Measurements from ENCODE around the gene S100A14. TPM values are rescaled to one million over a fixed set of nuclear protein-coding genes. Genes with fewer than 3 reads are reported as not detected.

Gene S100A14
- total RNA-seq, 1 experiment from 2014 or later: 252 TPM

DNA sequence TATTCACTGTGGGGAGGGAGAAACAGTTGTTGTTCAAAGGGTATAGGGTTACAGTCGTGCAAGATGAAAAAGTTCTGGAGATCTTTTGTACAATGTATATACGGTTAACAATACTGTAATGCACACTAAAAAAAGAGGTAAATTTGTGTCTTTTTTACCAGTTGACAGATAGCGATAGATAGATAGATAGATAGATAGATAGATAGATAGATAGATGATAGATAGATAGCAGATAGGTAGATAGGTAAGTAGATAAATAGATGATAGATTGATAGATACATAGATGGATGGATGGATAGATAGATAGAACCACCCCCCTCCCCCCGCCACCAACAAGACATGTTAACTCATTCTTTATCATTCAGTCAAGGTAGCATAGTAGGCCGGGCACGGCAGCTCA lies 13.4 kb downstream of the S100A14 start:
- intact Hi-C loops (cut with micrococcal nuclease): no loop called here
- H3K9ac ChIP-seq (ENCODE audit: low read length): no peak overlapping the region
- no peak overlapping the region for H2AFZ ChIP-seq (ENCODE audit: low read depth, low read length, poor library complexity, severe bottlenecking)
- no peaks in the 10 kb centered on the region for H3K9me3 ChIP-seq (ENCODE audit: control insufficient read depth in 1 of 2, insufficient read depth in 1 of 2, low read depth in 1 of 2, low read length in 2 of 2)
- TF ChIP-seq JUND (IDR thresholded peaks at IDR 0.05): no peak
- no peak for TF ChIP-seq TCF7L2 (IDR thresholded peaks at IDR 0.05; ENCODE audit: borderline replicate concordance, extremely low read depth, insufficient read depth, insufficient read length)
- CTCF ChIA-PET: no interaction called here
- no peaks in the 10 kb centered on the region for H3K27me3 ChIP-seq (ENCODE audit: insufficient read depth, low read length)
- no peaks in the 10 kb centered on the region for H4K20me1 ChIP-seq (ENCODE audit: insufficient read depth)
- H3K36me3 ChIP-seq (ENCODE audit: control insufficient read depth in 1 of 2, insufficient read depth in 2 of 2, low read length in 2 of 2): peaks cover 3 to 17% of the 10 kb centered on the region in 2 experiments; a peak in 3 of 4 replicates
- no peak overlapping the region for H3K4me3 ChIP-seq (replicated peaks in 1 of 2; ENCODE audit: low read depth in 1 of 2, low read length in 2 of 2)
- no peak overlapping the region for H3K27ac ChIP-seq (ENCODE audit: low read depth, low read length)
- BruUV-seq (replicated peaks): no TSS peak
- DNase-seq (ENCODE audit: low read depth, low spot score): no peak
- no peaks in the 10 kb centered on the region for H3K9me2 ChIP-seq (ENCODE audit: insufficient read depth)
- RAD21 ChIA-PET (ENCODE audit: low non-redundant PET in 1 of 2, low total read pairs in 2 of 2, uncharacterized antibody in 2 of 2, unreplicated experiment in 2 of 2): no interaction called here
- ATAC-seq: no peak
- H3K4me1 ChIP-seq (ENCODE audit: control insufficient read depth in 1 of 2, insufficient read depth in 2 of 2, low read length in 2 of 2): peaks cover 5 to 21% of the 10 kb centered on the region in 2 experiments
- POLR2A ChIA-PET: interaction anchor here (0.7 to 2.2 kb wide), 4 partner anchors 10 to 70 kb away, joined by 3 to 10 read pairs (median 4); partner anchors contain the start of genes S100A13 and S100A16
- H3K79me2 ChIP-seq (ENCODE audit: insufficient read depth, low read length): peaks cover 9% of the 10 kb centered on the region; the same call in 1 of the 2 replicates
- no peak overlapping the region for H3K4me2 ChIP-seq (ENCODE audit: low read length)

DNA sequence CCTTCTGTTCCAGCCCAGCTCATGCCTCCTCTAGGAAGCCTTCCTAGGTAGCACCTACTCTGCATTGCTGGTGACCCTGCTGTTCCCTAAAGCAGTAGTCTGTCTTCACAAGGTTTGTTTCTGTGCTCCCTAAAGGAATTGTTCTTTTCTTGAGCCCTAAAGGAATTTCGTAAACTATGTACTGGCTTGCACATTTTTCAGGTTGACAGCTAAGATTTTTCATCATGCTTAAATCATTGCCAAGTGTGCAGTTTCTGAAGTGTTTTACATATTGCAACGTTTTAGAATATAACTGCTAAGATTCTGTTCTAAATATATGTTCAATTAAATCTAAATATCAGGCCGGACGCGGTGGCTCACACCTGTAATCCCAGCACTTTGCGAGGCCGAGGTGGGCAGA lies 16.3 kb downstream of the S100A14 start:
- intact Hi-C loops (cut with micrococcal nuclease): no loop called here
- no peak for ATAC-seq
- Histone ChIP-seq H3K9me2 (ENCODE audit: insufficient read depth) (no peaks in the 10 kb centered on the region), H3K27me3 (ENCODE audit: insufficient read depth, low read length) (no peaks in the 10 kb centered on the region), H3K9me3 (ENCODE audit: control insufficient read depth in 1 of 2, insufficient read depth in 1 of 2, low read depth in 1 of 2, low read length in 2 of 2) (no peaks in the 10 kb centered on the region), H3K36me3 (ENCODE audit: control insufficient read depth in 1 of 2, insufficient read depth in 2 of 2, low read length in 2 of 2) (no peaks in the 10 kb centered on the region), H3K4me2 (ENCODE audit: low read length) (no peak overlapping the region), H3K4me1 (ENCODE audit: control insufficient read depth in 1 of 2, insufficient read depth in 2 of 2, low read length in 2 of 2) (peaks cover 8 to 22% of the 10 kb centered on the region in 2 experiments), H4K20me1 (ENCODE audit: insufficient read depth) (no peaks in the 10 kb centered on the region), H2AFZ (ENCODE audit: low read depth, low read length, poor library complexity, severe bottlenecking) (no peak overlapping the region), H3K79me2 (ENCODE audit: insufficient read depth, low read length) (no peaks in the 10 kb centered on the region), H3K9ac (ENCODE audit: low read length) (no peak overlapping the region), H3K4me3 (replicated peaks in 1 of 2; ENCODE audit: low read depth in 1 of 2, low read length in 2 of 2) (no peak overlapping the region), H3K27ac (ENCODE audit: low read depth, low read length) (no peak overlapping the region)
- DNase-seq (ENCODE audit: low read depth, low spot score): no peak
- POLR2A ChIA-PET: interaction anchor here (0.8 to 1.1 kb wide), 3 partner anchors 10 to 15 kb away, joined by 3 to 4 read pairs (median 4); no protein-coding TSS in a partner anchor
- TF ChIP-seq CBX3 (IDR thresholded peaks at IDR 0.05; ENCODE audit: low read depth) (no peak), ZFX (IDR thresholded peaks at IDR 0.05) (no peak), SP1 (IDR thresholded peaks at IDR 0.05; ENCODE audit: low read depth) (no peak), FOSL1 (IDR thresholded peaks at IDR 0.05; ENCODE audit: low read depth) (no peak)
- CTCF ChIA-PET: no interaction called here
- BruUV-seq (replicated peaks): no TSS peak
- RAD21 ChIA-PET (ENCODE audit: low non-redundant PET in 1 of 2, low total read pairs in 2 of 2, uncharacterized antibody in 2 of 2, unreplicated experiment in 2 of 2): no interaction called here

All from HCT116 (cell line).